IMR-90 (cell line): Measurements from ENCODE around the gene IQSEC3. TPM values are rescaled to one million over a fixed set of nuclear protein-coding genes. Genes with fewer than 3 reads are reported as not detected.

Experiments
- ATAC-seq: fragments of 200-7000 bp; cut with Tn5 transposase; 2 replicates; pipeline ENCODE4 v1.9.1; 2020; ENCODE audit warnings: low read depth, mild to moderate bottlenecking, moderate library complexity
- BruUV-seq: library from RNA; stranded (reverse); fragments of 400-500 nt; replicated peaks from 2 replicates; lab custom pipeline; 2021; lab: Mats Ljungman, UMichigan
- CTCF ChIA-PET: fragments of 300-600 bp; formaldehyde crosslinking; extraction: SDS; loops from one replicate; lab custom pipeline; 2021; ENCODE audit warnings: antibody characterized with exemption; lab: Yijun Ruan, JAX
- POLR2A ChIA-PET: fragments of 300-600 bp; sonication (Branson Sonifier 250); formaldehyde crosslinking; loops from one replicate; lab custom pipeline; 2022; ENCODE audit warnings: antibody characterized with exemption; ENCODE audit not compliant: unreplicated experiment; lab: Charles Lee
- DNase-seq: peaks from one replicate; pipeline ENCODE4 v3.0.0; 2013
- H2AFZ ChIP-seq: replicated peaks from 2 replicates; pipeline ENCODE3; 2013; ENCODE audit warnings: low read length, mild to moderate bottlenecking; ENCODE audit not compliant: poor library complexity
- H2AK5ac ChIP-seq: 2 replicates; pipeline ENCODE4 v1.6.1; 2013; ENCODE audit warnings: low read depth, low read length, inconsistent platforms
- H2AK9ac ChIP-seq: replicated peaks from 2 replicates; pipeline ENCODE3; 2013; ENCODE audit warnings: mild to moderate bottlenecking, low read depth, low read length, moderate library complexity; ENCODE audit not compliant: poor library complexity
- H2BK120ac ChIP-seq: 2 replicates; pipeline ENCODE4 v1.6.1; 2013; ENCODE audit warnings: low read depth, low read length, inconsistent platforms
- H2BK15ac ChIP-seq: 3 replicates; pipeline ENCODE4 v1.6.1; 2013; ENCODE audit warnings: low read depth, low read length, inconsistent platforms
- H2BK20ac ChIP-seq: 2 replicates; pipeline ENCODE4 v1.6.1; 2013; ENCODE audit warnings: low read depth, mild to moderate bottlenecking, inconsistent platforms, low read length, moderate library complexity
- H2BK5ac ChIP-seq: 2 replicates; pipeline ENCODE4 v1.6.1; 2013; ENCODE audit warnings: mild to moderate bottlenecking, low read depth, low read length, inconsistent platforms; ENCODE audit not compliant: poor library complexity, severe bottlenecking
- H3K14ac ChIP-seq: replicated peaks from 2 replicates; pipeline ENCODE4 v1.6.1; 2013; ENCODE audit warnings: low read depth, low read length, inconsistent platforms
- H3K18ac ChIP-seq: 2 replicates; pipeline ENCODE4 v1.6.1; 2013; ENCODE audit warnings: low read depth, low read length, control low read depth
- H3K23ac ChIP-seq: 2 replicates; pipeline ENCODE4 v1.6.1; 2013; ENCODE audit warnings: low read depth, low read length, inconsistent platforms
- H3K27ac ChIP-seq: 2 replicates; pipeline ENCODE4 v1.5.1; 2013; ENCODE audit warnings: mild to moderate bottlenecking, control low read depth, low read length; ENCODE audit not compliant: insufficient read depth
- H3K27me3 ChIP-seq: 2 replicates; pipeline ENCODE4 v1.6.1; 2013; ENCODE audit warnings: low read length; ENCODE audit not compliant: control insufficient read depth, insufficient read depth
- H3K36me3 ChIP-seq: 2 replicates; pipeline ENCODE4 v1.6.1; 2013; ENCODE audit warnings: low read length, mixed read lengths; ENCODE audit not compliant: control insufficient read depth, insufficient read depth
- H3K4ac ChIP-seq: 2 replicates; pipeline ENCODE4 v1.6.1; 2013; ENCODE audit warnings: low read depth, low read length, inconsistent platforms
- H3K4me1 ChIP-seq: 2 replicates; pipeline ENCODE4 v1.6.1; 2013; ENCODE audit warnings: low read length, mixed read lengths; ENCODE audit not compliant: control insufficient read depth, insufficient read depth
- H3K4me2 ChIP-seq: 2 replicates; pipeline ENCODE4 v1.6.1; 2013; ENCODE audit warnings: low read depth, mild to moderate bottlenecking, control low read depth, low read length, moderate library complexity
- H3K4me3 ChIP-seq: 2 replicates; pipeline ENCODE4 v1.5.1; 2013; ENCODE audit warnings: low read depth, mild to moderate bottlenecking, control low read depth, low read length, moderate library complexity; ENCODE audit not compliant: insufficient read depth
- H3K56ac ChIP-seq: 2 replicates; pipeline ENCODE4 v1.6.1; 2013; ENCODE audit warnings: low read length, inconsistent platforms; ENCODE audit not compliant: insufficient read depth; ENCODE audit errors: extremely low read depth
- H3K79me1 ChIP-seq, 2 experiments: 2 replicates each; pipeline ENCODE4 v1.6.1; 2013; ENCODE audit warnings: low read length in 2 of 2, inconsistent platforms in 1 of 2, low read depth in 1 of 2
- H3K9ac ChIP-seq: 2 replicates; pipeline ENCODE4 v1.6.1; 2013; ENCODE audit warnings: low read depth, low read length, control low read depth
- H3K9me1 ChIP-seq: 2 replicates; pipeline ENCODE4 v1.6.1; 2013; ENCODE audit warnings: low read length, inconsistent platforms; ENCODE audit not compliant: insufficient read depth
- H3K9me3 ChIP-seq: 2 replicates; pipeline ENCODE4 v1.6.1; 2013; ENCODE audit warnings: low read length; ENCODE audit not compliant: control insufficient read depth, insufficient read depth
- H4K20me1 ChIP-seq: 2 replicates; pipeline ENCODE4 v1.6.1; 2013; ENCODE audit warnings: low read length, inconsistent platforms; ENCODE audit not compliant: insufficient read depth
- H4K5ac ChIP-seq: 2 replicates; pipeline ENCODE4 v1.6.1; 2013; ENCODE audit warnings: mild to moderate bottlenecking, low read depth, low read length, control low read depth
- H4K8ac ChIP-seq, 2 experiments: 2 replicates each; pipeline ENCODE4 v1.6.1; 2013; ENCODE audit warnings: low read depth in 2 of 2, low read length in 2 of 2, control low read depth in 1 of 2, inconsistent platforms in 1 of 2
- H4K91ac ChIP-seq: 2 replicates; pipeline ENCODE4 v1.6.1; 2013; ENCODE audit warnings: low read depth, low read length, inconsistent platforms; ENCODE audit not compliant: insufficient read depth
- BHLHE40 ChIP-seq: fragments of 150-350 bp; IDR thresholded peaks from 2 replicates; pipeline ENCODE4 v1.6.1; 2016; ENCODE audit warnings: mild to moderate bottlenecking, low read depth, low read length
- CHD1 ChIP-seq: IDR thresholded peaks from 2 replicates; pipeline ENCODE4 v1.6.1; 2012; ENCODE audit warnings: low read depth, low read length, improper control_type of control experiment
- CTCF ChIP-seq: conservative IDR thresholded peaks from 2 replicates; pipeline ENCODE4 v1.5.1; 2012; ENCODE audit warnings: mild to moderate bottlenecking, low read depth, low read length, improper control_type of control experiment
- FOS ChIP-seq: fragments of 150-350 bp; IDR thresholded peaks from 2 replicates; pipeline ENCODE4 v1.6.1; 2016; ENCODE audit warnings: low read depth, low read length
- MAFK ChIP-seq: IDR thresholded peaks from 2 replicates; pipeline ENCODE4 v1.6.1; 2012; ENCODE audit warnings: low read depth, low read length, improper control_type of control experiment
- MXI1 ChIP-seq: IDR thresholded peaks from 2 replicates; pipeline ENCODE4 v1.6.1; 2012; ENCODE audit warnings: low read depth, mild to moderate bottlenecking, low read length, moderate library complexity, borderline replicate concordance
- RAD21 ChIP-seq: IDR thresholded peaks from 2 replicates; pipeline ENCODE4 v1.6.1; 2012; ENCODE audit warnings: low read length, improper control_type of control experiment
- RFX5 ChIP-seq: IDR thresholded peaks from 2 replicates; pipeline ENCODE4 v1.8.0; 2012; ENCODE audit warnings: low read depth, mild to moderate bottlenecking, low read length, moderate library complexity
- WGBS, 2 experiments: methylation state at CpG; one replicate each; pipeline versions ENCODE4 v1.1.5 to v1.1.7; 2013; ENCODE audit warnings: missing lambda C conversion rate in 2 of 2; ENCODE audit not compliant: insufficient read length in 1 of 2; ENCODE audit errors: extremely low coverage in 2 of 2; 5-methylcytosine and 5-hydroxymethylcytosine counted together
- dilution Hi-C: fragments of 300-500 bp; cut with HindIII; formaldehyde crosslinking; loops from one replicate; pipeline ENCODE4 v1.14.3; 2018; ENCODE audit warnings: low sequenced_read_pairs; ENCODE audit not compliant: unreplicated experiment
- in situ Hi-C: fragments of 300-500 bp; cut with MboI; formaldehyde crosslinking; loops from 3 replicates; pipeline ENCODE4 v1.14.3; 2019; ENCODE audit warnings: low sequenced_read_pairs, inconsistent platforms, mixed read lengths
- intact Hi-C: fragments of 100-400 bp; cut with micrococcal nuclease; formaldehyde crosslinking; loops from 2 replicates; pipeline ENCODE4 v1.10.0; 2022
- polyA plus RNA-seq, 3 experiments: library from polyadenylated mRNA; depleted of rRNA; stranded (reverse); fragments of >200 nt; gene quantifications; 2 replicates each; pipeline ENCODE4 v1.2.3, GENCODE V29; 2012; ENCODE audit warnings: low replicate concordance in 1 of 3
- total RNA-seq: library from RNA; depleted of rRNA; stranded (reverse); fragments of >200 nt; gene quantifications from 2 replicates; pipeline ENCODE4 v1.2.3, GENCODE V29; 2012

IQSEC3 gene
- total and polyA plus RNA-seq, 2 of the 4 experiments (the other 2 are of a cell fraction): 0.10 TPM; not detected in 1

- H2BK5ac ChIP-seq: no peak overlapping the region
- peaks cover 11% of the 10 kb centered on the region; the same call in 1 of the 2 replicates for H3K4me1 ChIP-seq
- no TSS peak for BruUV-seq
- ATAC-seq: no peak
- H3K14ac ChIP-seq: no peak overlapping the region
- H3K4me2 ChIP-seq: no peak overlapping the region
- no peaks in the 10 kb centered on the region for H3K36me3 ChIP-seq
- no peak overlapping the region for H3K23ac ChIP-seq
- H3K27ac ChIP-seq: no peak overlapping the region
- H2BK15ac ChIP-seq: no peak overlapping the region
- H4K91ac ChIP-seq: no peak overlapping the region
- H2BK20ac ChIP-seq: no peak overlapping the region
- intact Hi-C loops (no loop called here), dilution Hi-C loops (no loop called here), in situ Hi-C loops (no loop called here)
- no peak overlapping the region for H4K8ac ChIP-seq
- no peak overlapping the region for H2BK120ac ChIP-seq
- H3K18ac ChIP-seq: no peak overlapping the region
- H3K4me3 ChIP-seq: no peak overlapping the region
- peaks cover 60% of the 10 kb centered on the region for H3K27me3 ChIP-seq
- no peak overlapping the region for H2AFZ ChIP-seq
- H2AK9ac ChIP-seq: no peak overlapping the region
- no peak overlapping the region for H2AK5ac ChIP-seq
- no peaks in the 10 kb centered on the region for H3K9me3 ChIP-seq
- no peak overlapping the region for H4K5ac ChIP-seq
- no peaks in the 10 kb centered on the region for H3K9me1 ChIP-seq
- no peaks in the 10 kb centered on the region for H4K20me1 ChIP-seq
- POLR2A ChIA-PET: no interaction called here
- no peak for DNase-seq
- CTCF ChIA-PET: interaction anchor here (0.6 kb wide), 1 partner anchor 22 kb away, joined by 3 read pairs; no protein-coding TSS in a partner anchor
- no peak for TF ChIP-seq MAFK
- no peak for TF ChIP-seq RFX5
- no peak for TF ChIP-seq RAD21
- TF ChIP-seq CHD1: no peak
- TF ChIP-seq BHLHE40: no peak
- TF ChIP-seq CTCF: no peak
- no peak for TF ChIP-seq FOS
- TF ChIP-seq MXI1: no peak
- 96% methylated on average over 27 of the region's 64 CpGs; no CpG with 5 or more reads in 1 of the 2 experiments for WGBS, 2 experiments
- H3K4ac ChIP-seq: no peak overlapping the region
- no peaks in the 10 kb centered on the region for H3K79me1 ChIP-seq
- no peak overlapping the region for H3K9ac ChIP-seq
- H3K56ac ChIP-seq: no peak overlapping the region
Observed at GRCh38 chr12:138171-138897, 71.8 kb downstream of the IQSEC3 start.
